ENCODE results near the gene KLHL33. TPM values are rescaled to one million over a fixed set of nuclear protein-coding genes. Genes with fewer than 3 reads are reported as not detected.

Gene KLHL33
- polyA plus RNA-seq, 1 donor from 2014 or later, result not detected

- H3K4me2 ChIP-seq (ENCODE audit: low read length), result peak overlapping the region; percentile 87
- H3F3A ChIP-seq (ENCODE audit: insufficient read depth, low read length, poor library complexity, severe bottlenecking), result no peaks in the 10 kb centered on the region
- no peaks in the 10 kb centered on the region for H3K9me2 ChIP-seq (ENCODE audit: insufficient read depth, low read length)
- H3K36me3 ChIP-seq (ENCODE audit: insufficient read depth, low read length), result no peaks in the 10 kb centered on the region
- peak overlapping the region; percentile 80 for H3K4me3 ChIP-seq (ENCODE audit: low read length)
- no peaks in the 10 kb centered on the region for H4K20me1 ChIP-seq (ENCODE audit: insufficient read depth)
- no peak overlapping the region for H2AFZ ChIP-seq (ENCODE audit: low read depth, low read length)
- no peaks in the 10 kb centered on the region for H3K9me3 ChIP-seq (ENCODE audit: low read length)
- TF ChIP-seq EP300 (conservative IDR thresholded peaks at IDR 0.05; ENCODE audit: poor library complexity, severe bottlenecking) (no peak), TAF1 (IDR thresholded peaks at IDR 0.05; ENCODE audit: low read depth) (no peak), SMC3 (conservative IDR thresholded peaks at IDR 0.05; ENCODE audit: poor library complexity) (no peak), MXI1 (conservative IDR thresholded peaks at IDR 0.05; ENCODE audit: poor library complexity, severe bottlenecking) (no peak), EZH2 (IDR thresholded peaks at IDR 0.05; ENCODE audit: borderline replicate concordance, insufficient read depth, low read length, poor library complexity, severe bottlenecking) (no peak), CTCF (IDR thresholded peaks at IDR 0.05; ENCODE audit: poor library complexity, severe bottlenecking) (no peak), POLR2AphosphoS5 (IDR thresholded peaks at IDR 0.05) (no peak), RAD21 (conservative IDR thresholded peaks at IDR 0.05) (no peak)
- TF ChIP-seq, protein P1, sequence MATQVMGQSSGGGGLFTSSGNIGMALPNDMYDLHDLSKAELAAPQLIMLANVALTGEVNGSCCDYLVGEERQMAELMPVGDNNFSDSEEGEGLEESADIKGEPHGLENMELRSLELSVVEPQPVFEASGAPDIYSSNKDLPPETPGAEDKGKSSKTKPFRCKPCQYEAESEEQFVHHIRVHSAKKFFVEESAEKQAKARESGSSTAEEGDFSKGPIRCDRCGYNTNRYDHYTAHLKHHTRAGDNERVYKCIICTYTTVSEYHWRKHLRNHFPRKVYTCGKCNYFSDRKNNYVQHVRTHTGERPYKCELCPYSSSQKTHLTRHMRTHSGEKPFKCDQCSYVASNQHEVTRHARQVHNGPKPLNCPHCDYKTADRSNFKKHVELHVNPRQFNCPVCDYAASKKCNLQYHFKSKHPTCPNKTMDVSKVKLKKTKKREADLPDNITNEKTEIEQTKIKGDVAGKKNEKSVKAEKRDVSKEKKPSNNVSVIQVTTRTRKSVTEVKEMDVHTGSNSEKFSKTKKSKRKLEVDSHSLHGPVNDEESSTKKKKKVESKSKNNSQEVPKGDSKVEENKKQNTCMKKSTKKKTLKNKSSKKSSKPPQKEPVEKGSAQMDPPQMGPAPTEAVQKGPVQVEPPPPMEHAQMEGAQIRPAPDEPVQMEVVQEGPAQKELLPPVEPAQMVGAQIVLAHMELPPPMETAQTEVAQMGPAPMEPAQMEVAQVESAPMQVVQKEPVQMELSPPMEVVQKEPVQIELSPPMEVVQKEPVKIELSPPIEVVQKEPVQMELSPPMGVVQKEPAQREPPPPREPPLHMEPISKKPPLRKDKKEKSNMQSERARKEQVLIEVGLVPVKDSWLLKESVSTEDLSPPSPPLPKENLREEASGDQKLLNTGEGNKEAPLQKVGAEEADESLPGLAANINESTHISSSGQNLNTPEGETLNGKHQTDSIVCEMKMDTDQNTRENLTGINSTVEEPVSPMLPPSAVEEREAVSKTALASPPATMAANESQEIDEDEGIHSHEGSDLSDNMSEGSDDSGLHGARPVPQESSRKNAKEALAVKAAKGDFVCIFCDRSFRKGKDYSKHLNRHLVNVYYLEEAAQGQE (IDR thresholded peaks at IDR 0.05; ENCODE audit: borderline replicate concordance), result no peak
- peaks cover 50% of the 10 kb centered on the region for H3K79me2 ChIP-seq (replicated peaks; ENCODE audit: insufficient read depth, low read length)
- H3K9ac ChIP-seq (ENCODE audit: low read length), result peak overlapping the region; percentile 97
- H3K27me3 ChIP-seq (ENCODE audit: insufficient read depth, low read depth, low read length), result no peaks in the 10 kb centered on the region
- no peak overlapping the region for H3K27ac ChIP-seq (ENCODE audit: low read length)
Measured at GRCh38 chr14:20456971-20457370, 21.0 kb upstream of the KLHL33 start.

GRCh38 chr14:20455355-20456300, 19.7 kb upstream of the KLHL33 start:
- TF ChIP-seq, protein P1 (IDR thresholded peaks at IDR 0.05; ENCODE audit: borderline replicate concordance), result peak; percentile 95
- TF ChIP-seq EP300 (conservative IDR thresholded peaks at IDR 0.05; ENCODE audit: poor library complexity, severe bottlenecking) (peak; percentile 68), EZH2 (IDR thresholded peaks at IDR 0.05; ENCODE audit: borderline replicate concordance, insufficient read depth, low read length, poor library complexity, severe bottlenecking) (no peak), TAF1 (IDR thresholded peaks at IDR 0.05; ENCODE audit: low read depth) (no peak)

More at GRCh38 chr14:20455355-20456300, 19.7 kb upstream of the KLHL33 start:
- Histone ChIP-seq H3K9ac (ENCODE audit: low read length) (peak overlapping the region; percentile 97), H3K9me3 (ENCODE audit: low read length) (no peaks in the 10 kb centered on the region), H2AFZ (ENCODE audit: low read depth, low read length) (peak overlapping the region; percentile 70), H3K36me3 (ENCODE audit: insufficient read depth, low read length) (peaks cover 4% of the 10 kb centered on the region), H4K20me1 (ENCODE audit: insufficient read depth) (no peaks in the 10 kb centered on the region), H3K27me3 (ENCODE audit: insufficient read depth, low read depth, low read length) (no peaks in the 10 kb centered on the region), H3K4me3 (ENCODE audit: low read length) (peak overlapping the region; percentile 80), H3K4me2 (ENCODE audit: low read length) (peak overlapping the region; percentile 87), H3F3A (ENCODE audit: insufficient read depth, low read length, poor library complexity, severe bottlenecking) (no peaks in the 10 kb centered on the region), H3K9me2 (ENCODE audit: insufficient read depth, low read length) (no peaks in the 10 kb centered on the region), H3K27ac (ENCODE audit: low read length) (peak overlapping the region; percentile 98), H3K79me2 (replicated peaks; ENCODE audit: insufficient read depth, low read length) (peaks cover 46% of the 10 kb centered on the region)

Measured in neural cell (in vitro differentiated cells).